ENCODE measurements around the gene APOL6. TPM values are rescaled to one million over a fixed set of nuclear protein-coding genes. Genes with fewer than 3 reads are reported as not detected.

APOL6 gene
- 0.02 TPM in 1 of 2 replicates, not detected in the other for total RNA-seq
- long read RNA-seq: 0 reads

GRCh38 chr22:35648066-35649025 lies at the start of gene APOL6:
Gene APOL6, plus strand, starts transcription at chr22:35648446. Its CDS starts 7,980 bp downstream, at chr22:35656426.
- H3K27ac Mint-ChIP-seq (ENCODE audit: unreplicated experiment): no peak within 1 kb of the TSS
- H3K4me3 Mint-ChIP-seq: no peak within 1 kb of the TSS
- TF ChIP-seq, protein P1, sequence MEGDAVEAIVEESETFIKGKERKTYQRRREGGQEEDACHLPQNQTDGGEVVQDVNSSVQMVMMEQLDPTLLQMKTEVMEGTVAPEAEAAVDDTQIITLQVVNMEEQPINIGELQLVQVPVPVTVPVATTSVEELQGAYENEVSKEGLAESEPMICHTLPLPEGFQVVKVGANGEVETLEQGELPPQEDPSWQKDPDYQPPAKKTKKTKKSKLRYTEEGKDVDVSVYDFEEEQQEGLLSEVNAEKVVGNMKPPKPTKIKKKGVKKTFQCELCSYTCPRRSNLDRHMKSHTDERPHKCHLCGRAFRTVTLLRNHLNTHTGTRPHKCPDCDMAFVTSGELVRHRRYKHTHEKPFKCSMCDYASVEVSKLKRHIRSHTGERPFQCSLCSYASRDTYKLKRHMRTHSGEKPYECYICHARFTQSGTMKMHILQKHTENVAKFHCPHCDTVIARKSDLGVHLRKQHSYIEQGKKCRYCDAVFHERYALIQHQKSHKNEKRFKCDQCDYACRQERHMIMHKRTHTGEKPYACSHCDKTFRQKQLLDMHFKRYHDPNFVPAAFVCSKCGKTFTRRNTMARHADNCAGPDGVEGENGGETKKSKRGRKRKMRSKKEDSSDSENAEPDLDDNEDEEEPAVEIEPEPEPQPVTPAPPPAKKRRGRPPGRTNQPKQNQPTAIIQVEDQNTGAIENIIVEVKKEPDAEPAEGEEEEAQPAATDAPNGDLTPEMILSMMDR (conservative IDR thresholded peaks at IDR 0.05): no peak
- H3K4me1 Mint-ChIP-seq: no peaks in the 10 kb centered on the region
- no peaks in the 10 kb centered on the region for H3K36me3 Mint-ChIP-seq (ENCODE audit: low read depth)
- peaks cover under 1% of the 10 kb centered on the region for H3K27me3 Mint-ChIP-seq (ENCODE audit: low read depth)
- H3K9me3 Mint-ChIP-seq: no peaks in the 10 kb centered on the region
- no peak for DNase-seq (ENCODE audit: low read depth, low spot score)

- no peaks in the 10 kb centered on the region for H3K36me3 Mint-ChIP-seq (ENCODE audit: low read depth)
- TF ChIP-seq, protein P1 (conservative IDR thresholded peaks at IDR 0.05): no peak
- no peak overlapping the region for H3K27ac Mint-ChIP-seq (ENCODE audit: unreplicated experiment)
- no peaks in the 10 kb centered on the region for H3K27me3 Mint-ChIP-seq (ENCODE audit: low read depth)
- H3K9me3 Mint-ChIP-seq: no peaks in the 10 kb centered on the region
- H3K4me1 Mint-ChIP-seq: peaks cover 6% of the 10 kb centered on the region
- H3K4me3 Mint-ChIP-seq: no peak overlapping the region
- no peak for DNase-seq (ENCODE audit: low read depth, low spot score)
These were observed 48.9 kb upstream of the APOL6 start for GRCh38 chr22:35599364-35599763.

- TF ChIP-seq, protein P1 (conservative IDR thresholded peaks at IDR 0.05): no peak
- DNase-seq (ENCODE audit: low read depth, low spot score): no peak
- Mint-ChIP-seq H3K4me3 (no peak overlapping the region), H3K4me1 (peaks cover 10% of the 10 kb centered on the region), H3K36me3 (ENCODE audit: low read depth) (no peaks in the 10 kb centered on the region), H3K27me3 (ENCODE audit: low read depth) (no peaks in the 10 kb centered on the region), H3K27ac (ENCODE audit: unreplicated experiment) (no peak overlapping the region), H3K9me3 (no peaks in the 10 kb centered on the region)
These were observed 47.8 kb upstream of the APOL6 start for GRCh38 chr22:35600476-35600875.

DNA sequence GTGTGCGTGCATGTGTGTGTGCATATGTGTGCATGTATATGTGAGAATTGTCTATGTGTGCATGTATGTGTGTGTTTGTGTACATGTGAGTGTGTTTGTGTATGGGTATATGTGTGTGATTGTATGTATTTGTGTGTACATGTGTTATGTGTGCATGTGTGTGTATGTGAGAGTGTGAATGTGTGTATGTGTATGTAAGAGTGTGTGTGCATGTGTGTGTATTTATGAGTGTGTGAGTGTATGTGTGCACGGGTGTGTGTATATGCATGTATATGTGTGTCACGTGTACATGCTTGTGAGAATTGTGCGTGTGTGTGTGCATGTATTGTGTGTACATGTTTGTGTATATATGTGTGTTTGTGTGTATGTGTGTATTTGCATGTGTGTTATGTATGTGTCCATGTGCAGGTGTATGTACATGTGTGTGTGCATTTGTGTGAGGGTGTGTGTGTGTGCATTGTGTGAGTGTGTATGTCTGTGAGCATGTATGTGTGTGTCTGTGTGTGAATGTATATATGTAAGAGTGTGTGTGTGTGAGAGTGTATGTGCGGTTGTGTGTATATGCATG lies 47.1 kb upstream of the APOL6 start:
- TF ChIP-seq, protein P1 (conservative IDR thresholded peaks at IDR 0.05): no peak
- Mint-ChIP-seq H3K4me1 (peaks cover 7% of the 10 kb centered on the region), H3K27ac (ENCODE audit: unreplicated experiment) (no peak overlapping the region), H3K4me3 (no peak overlapping the region), H3K36me3 (ENCODE audit: low read depth) (no peaks in the 10 kb centered on the region), H3K9me3 (no peaks in the 10 kb centered on the region), H3K27me3 (ENCODE audit: low read depth) (no peaks in the 10 kb centered on the region)
- no peak for DNase-seq (ENCODE audit: low read depth, low spot score)

GRCh38 chr22:35601743-35602615 lies 46.3 kb upstream of the APOL6 start:
- no peaks in the 10 kb centered on the region for H3K27me3 Mint-ChIP-seq (ENCODE audit: low read depth)
- H3K36me3 Mint-ChIP-seq (ENCODE audit: low read depth): no peaks in the 10 kb centered on the region
- TF ChIP-seq, protein P1 (conservative IDR thresholded peaks at IDR 0.05): no peak
- no peak overlapping the region for H3K4me3 Mint-ChIP-seq
- no peaks in the 10 kb centered on the region for H3K9me3 Mint-ChIP-seq
- H3K27ac Mint-ChIP-seq (ENCODE audit: unreplicated experiment): no peak overlapping the region
- DNase-seq (ENCODE audit: low read depth, low spot score): no peak
- peaks cover 6% of the 10 kb centered on the region for H3K4me1 Mint-ChIP-seq
